ENCODE measurements around the gene TLK1. TPM values are rescaled to one million over a fixed set of nuclear protein-coding genes. Genes with fewer than 3 reads are reported as not detected.
A peak's percentile ranks its signal among the peaks of the same experiment; 100 is the strongest.

TLK1 gene
- polyA plus RNA-seq = 1 to 10 TPM; 6.4 to 9.9 (median 6.7) TPM

GRCh38 chr2:171160119-171160955 lies at the start of gene TLK1:
TSS of gene TLK1 (minus strand) at chr2:171160893. CDS start at chr2:171160428, 465 bp downstream.
- 0 to 1% (median 0%) methylated on average over 55 to 93 of the region's 97 CpGs for WGBS, 3 donors
- peak within 1 kb of the TSS; percentile 78 for H3K27ac ChIP-seq (ENCODE audit: low read depth, low read length)

- H3K27ac ChIP-seq (ENCODE audit: low read depth, low read length) = no peak overlapping the region
- 67 to 82% (median 80%) methylated on average over 9 of the region's 9 CpGs for WGBS, 3 donors
These were observed 49.6 kb upstream of the TLK1 start for GRCh38 chr2:171210216-171210863.

GRCh38 chr2:171208657-171209056 lies 48.0 kb upstream of the TLK1 start:
- H3K27ac ChIP-seq (ENCODE audit: low read depth, low read length) = no peak overlapping the region

- 95 to 99% (median 97%) methylated on average over 2 of the region's 2 CpGs for WGBS, 3 donors
These were observed 45.9 kb upstream of the TLK1 start for GRCh38 chr2:171206422-171207115.

GRCh38 chr2:171205551-171205950 lies 44.9 kb upstream of the TLK1 start:
- WGBS, 3 donors = 94 to 99% (median 97%) methylated on average over 2 of the region's 2 CpGs

More at GRCh38 chr2:171206422-171207115, 45.9 kb upstream of the TLK1 start:
- H3K27ac ChIP-seq (ENCODE audit: low read depth, low read length) = no peak overlapping the region

GRCh38 chr2:171201767-171202166 lies 41.1 kb upstream of the TLK1 start:
- no peak overlapping the region for H3K27ac ChIP-seq (ENCODE audit: low read depth, low read length)
- WGBS, 3 donors = 83 to 89% (median 88%) methylated on average over 4 of the region's 4 CpGs

More at GRCh38 chr2:171205551-171205950, 44.9 kb upstream of the TLK1 start:
- no peak overlapping the region for H3K27ac ChIP-seq (ENCODE audit: low read depth, low read length)

GRCh38 chr2:171201271-171201670 lies 40.6 kb upstream of the TLK1 start:
- H3K27ac ChIP-seq (ENCODE audit: low read depth, low read length) = no peak overlapping the region
- 70 to 81% (median 80%) methylated on average over 1 of the region's 1 CpG for WGBS, 3 donors

- H3K27ac ChIP-seq (ENCODE audit: low read depth, low read length) = no peak overlapping the region
- 98 to 100% (median 98%) methylated on average over 1 of the region's 1 CpG for WGBS, 3 donors
These were observed 39.8 kb upstream of the TLK1 start for GRCh38 chr2:171200469-171200868.

- H3K27ac ChIP-seq (ENCODE audit: low read depth, low read length) = no peak overlapping the region
- 96 to 99% (median 96%) methylated on average over 4 of the region's 4 CpGs for WGBS, 3 donors
These were observed 30.3 kb upstream of the TLK1 start for GRCh38 chr2:171191021-171191420.

GRCh38 chr2:171187819-171188218 lies 27.1 kb upstream of the TLK1 start:
- no peak overlapping the region for H3K27ac ChIP-seq (ENCODE audit: low read depth, low read length)

- no peak overlapping the region for H3K27ac ChIP-seq (ENCODE audit: low read depth, low read length)
- 82 to 89% (median 84%) methylated on average over 2 of the region's 2 CpGs for WGBS, 3 donors
These were observed 26.5 kb upstream of the TLK1 start for GRCh38 chr2:171187177-171187576.

GRCh38 chr2:171185941-171186340 lies 25.2 kb upstream of the TLK1 start:
- 67 to 74% (median 71%) methylated on average over 3 of the region's 3 CpGs for WGBS, 3 donors
- H3K27ac ChIP-seq (ENCODE audit: low read depth, low read length) = no peak overlapping the region

- 67 to 75% (median 70%) methylated on average over 2 of the region's 2 CpGs for WGBS, 3 donors
- no peak overlapping the region for H3K27ac ChIP-seq (ENCODE audit: low read depth, low read length)
These were observed 24.6 kb upstream of the TLK1 start for GRCh38 chr2:171185165-171185818.

- WGBS, 3 donors = 31 to 50% (median 43%) methylated on average over 9 of the region's 9 CpGs
These were observed 20.7 kb upstream of the TLK1 start for GRCh38 chr2:171181064-171182049.

GRCh38 chr2:171180229-171180930 lies 19.7 kb upstream of the TLK1 start:
- WGBS, 3 donors = 75 to 83% (median 80%) methylated on average over 3 of the region's 3 CpGs
- no peak overlapping the region for H3K27ac ChIP-seq (ENCODE audit: low read depth, low read length)

More at GRCh38 chr2:171181064-171182049, 20.7 kb upstream of the TLK1 start:
- H3K27ac ChIP-seq (ENCODE audit: low read depth, low read length) = no peak overlapping the region

- no peak overlapping the region for H3K27ac ChIP-seq (ENCODE audit: low read depth, low read length)
These were observed 18.3 kb upstream of the TLK1 start for GRCh38 chr2:171178993-171179392.

GRCh38 chr2:171176516-171176915 lies 15.8 kb upstream of the TLK1 start:
- WGBS, 3 donors = 90 to 95% (median 94%) methylated on average over 5 of the region's 5 CpGs
- no peak overlapping the region for H3K27ac ChIP-seq (ENCODE audit: low read depth, low read length)
